Tibial nerve (tissue), 3 donors: ENCODE data around the gene IFI27L1.

Experiments used
- POLR2A ChIP-seq, 2 donors: fragments of 450-650 bp; IDR thresholded peaks; one replicate each; pipeline ENCODE4 v1.6.1; 2017; ENCODE audit warnings: antibody characterized with exemption in 2 of 2, mild to moderate bottlenecking in 2 of 2, moderate library complexity in 2 of 2
- TF ChIP-seq, protein P1 (sequence below), 5 experiments: fragments of 200-600 bp in 3 of 5; fragments of 450-650 bp in 2 of 5; sonication (generic) in 3 of 5; IDR thresholded peaks; one replicate each; pipeline ENCODE4 v1.5.1; 2016 to 2019; ENCODE audit warnings: antibody characterized with exemption in 5 of 5, mild to moderate bottlenecking in 3 of 5, moderate library complexity in 2 of 5

DNA sequence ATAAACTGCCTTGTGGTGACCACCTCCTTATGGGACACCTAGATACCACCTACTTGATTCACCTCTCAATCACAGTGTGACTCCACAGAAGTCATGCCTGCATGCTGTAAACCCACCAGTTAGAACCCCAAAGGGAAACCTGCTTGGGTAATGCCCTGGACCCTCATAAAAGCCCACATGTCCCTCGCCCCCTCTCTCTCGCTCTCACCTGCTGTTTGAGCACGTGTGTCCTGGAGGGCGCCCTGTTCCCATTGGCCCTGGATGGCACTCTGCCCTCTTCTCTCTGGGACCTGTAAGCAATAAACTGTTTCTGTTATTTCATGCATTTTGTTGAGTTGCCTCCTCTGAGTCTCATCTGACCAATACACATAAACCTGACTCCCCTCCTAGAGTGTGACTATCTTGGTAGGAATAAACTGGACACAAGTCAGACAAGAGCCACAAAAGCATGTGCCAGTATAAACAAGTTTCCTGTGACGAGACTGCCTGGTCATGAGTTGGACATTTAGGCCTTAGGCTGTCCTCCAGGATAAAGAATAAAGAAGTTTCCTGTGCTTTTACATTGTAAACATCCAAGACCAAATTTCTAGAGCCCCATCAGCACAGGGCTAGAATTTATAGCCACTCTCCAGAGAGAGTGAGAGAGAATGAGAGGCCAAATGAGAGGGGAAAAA is 39.7 kb downstream of the IFI27L1 start:
- TF ChIP-seq, protein P1, sequence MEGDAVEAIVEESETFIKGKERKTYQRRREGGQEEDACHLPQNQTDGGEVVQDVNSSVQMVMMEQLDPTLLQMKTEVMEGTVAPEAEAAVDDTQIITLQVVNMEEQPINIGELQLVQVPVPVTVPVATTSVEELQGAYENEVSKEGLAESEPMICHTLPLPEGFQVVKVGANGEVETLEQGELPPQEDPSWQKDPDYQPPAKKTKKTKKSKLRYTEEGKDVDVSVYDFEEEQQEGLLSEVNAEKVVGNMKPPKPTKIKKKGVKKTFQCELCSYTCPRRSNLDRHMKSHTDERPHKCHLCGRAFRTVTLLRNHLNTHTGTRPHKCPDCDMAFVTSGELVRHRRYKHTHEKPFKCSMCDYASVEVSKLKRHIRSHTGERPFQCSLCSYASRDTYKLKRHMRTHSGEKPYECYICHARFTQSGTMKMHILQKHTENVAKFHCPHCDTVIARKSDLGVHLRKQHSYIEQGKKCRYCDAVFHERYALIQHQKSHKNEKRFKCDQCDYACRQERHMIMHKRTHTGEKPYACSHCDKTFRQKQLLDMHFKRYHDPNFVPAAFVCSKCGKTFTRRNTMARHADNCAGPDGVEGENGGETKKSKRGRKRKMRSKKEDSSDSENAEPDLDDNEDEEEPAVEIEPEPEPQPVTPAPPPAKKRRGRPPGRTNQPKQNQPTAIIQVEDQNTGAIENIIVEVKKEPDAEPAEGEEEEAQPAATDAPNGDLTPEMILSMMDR (IDR thresholded peaks at IDR 0.05), result no peak
- TF ChIP-seq POLR2A (IDR thresholded peaks at IDR 0.05), result no peak
